Right ventricle myocardium inferior (tissue), 1 donor: ENCODE measurements around the gene PUS7L. TPM values are rescaled to one million over a fixed set of nuclear protein-coding genes. Genes with fewer than 3 reads are reported as not detected.
A peak's percentile ranks its signal among the peaks of the same experiment; 100 is the strongest.
"Not testable (repeated sequence)": the region's sequence is repeated elsewhere in the genome, so short reads cannot be mapped to it uniquely, and the experiment has no call there.

Experiments used
- ATAC-seq: fragments of 200-7000 bp; cut with Tn5 transposase; one replicate; pipeline ENCODE4 v1.9.1; 2020; ENCODE audit warnings: mild to moderate bottlenecking, moderate library complexity
- DNase-seq: peaks from one replicate; pipeline ENCODE4 v3.0.0; 2021; ENCODE audit errors: missing footprints
- intact Hi-C: fragments of 100-400 bp; cut with DNase I; formaldehyde crosslinking; loops from one replicate; pipeline ENCODE4 v1.11.0; 2022
- total RNA-seq: library from RNA; stranded (reverse); fragmentation: NEBNext Ultra II Directional; extraction: Animal tissue kit (Norgen Biotek cat#: 25700); gene quantifications from one replicate; pipeline ENCODE4 v1.2.1, GENCODE V29; 2021
- donor health status: DM: no; HTN: yes; CAD: no; lungs with severe emphysema.

PUS7L gene
- total RNA-seq, 1 donor from 2014 or later, result 3.5 TPM

DNA sequence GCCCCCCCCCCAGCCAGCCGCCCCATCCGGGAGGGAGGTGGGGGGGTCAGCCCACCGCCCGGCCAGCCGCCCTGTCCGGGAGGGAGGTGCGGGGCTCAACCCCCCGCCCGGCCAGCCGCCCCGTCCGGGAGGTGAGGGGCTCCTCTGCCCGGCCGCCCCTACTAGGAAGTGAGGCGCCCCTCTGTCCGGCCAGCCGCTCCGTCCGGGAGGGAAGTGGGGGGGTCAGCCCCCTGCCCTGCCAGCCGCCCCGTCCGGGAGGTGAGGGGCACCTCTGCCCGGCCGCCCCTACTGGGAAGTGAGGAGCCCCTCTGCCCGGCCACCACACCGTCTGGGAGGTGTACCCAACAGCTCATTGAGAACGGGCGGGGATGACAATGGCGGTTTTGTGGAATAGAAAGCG, 73.1 kb downstream of the PUS7L start:
- ATAC-seq, intact Hi-C loops: not testable (repeated sequence)
- DNase-seq, result peak; percentile 7

DNA sequence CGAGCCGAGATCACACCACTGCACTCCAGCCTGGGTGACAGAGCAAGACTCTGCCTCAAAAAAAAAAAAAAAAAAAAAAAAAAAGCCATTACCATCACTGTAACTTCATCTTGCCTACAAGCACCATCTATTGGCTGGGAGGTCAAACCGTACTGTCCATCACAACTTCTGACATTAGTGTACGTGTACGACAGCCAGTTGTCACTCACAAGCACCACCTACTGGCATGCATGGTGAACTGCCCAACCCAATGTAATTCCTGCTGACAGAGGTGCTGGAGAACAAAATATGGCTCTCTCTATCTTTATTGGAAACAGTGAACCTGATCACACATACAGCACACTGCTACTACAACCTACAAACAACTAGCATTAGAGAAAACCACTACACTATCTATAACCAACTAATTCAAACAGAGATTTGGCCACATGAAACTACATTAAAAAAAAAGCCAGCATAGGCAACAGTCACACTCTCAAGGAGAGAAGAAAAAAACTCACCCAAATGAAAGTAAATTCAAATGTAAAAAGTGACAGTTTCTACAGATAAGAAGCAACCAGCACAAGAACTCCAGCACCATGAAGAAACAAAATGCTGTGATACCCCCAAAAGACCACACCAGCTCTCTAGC, 82.3 kb downstream of the PUS7L start:
- intact Hi-C loops, result no loop called here
- ATAC-seq (no peak), DNase-seq (no peak)

DNA sequence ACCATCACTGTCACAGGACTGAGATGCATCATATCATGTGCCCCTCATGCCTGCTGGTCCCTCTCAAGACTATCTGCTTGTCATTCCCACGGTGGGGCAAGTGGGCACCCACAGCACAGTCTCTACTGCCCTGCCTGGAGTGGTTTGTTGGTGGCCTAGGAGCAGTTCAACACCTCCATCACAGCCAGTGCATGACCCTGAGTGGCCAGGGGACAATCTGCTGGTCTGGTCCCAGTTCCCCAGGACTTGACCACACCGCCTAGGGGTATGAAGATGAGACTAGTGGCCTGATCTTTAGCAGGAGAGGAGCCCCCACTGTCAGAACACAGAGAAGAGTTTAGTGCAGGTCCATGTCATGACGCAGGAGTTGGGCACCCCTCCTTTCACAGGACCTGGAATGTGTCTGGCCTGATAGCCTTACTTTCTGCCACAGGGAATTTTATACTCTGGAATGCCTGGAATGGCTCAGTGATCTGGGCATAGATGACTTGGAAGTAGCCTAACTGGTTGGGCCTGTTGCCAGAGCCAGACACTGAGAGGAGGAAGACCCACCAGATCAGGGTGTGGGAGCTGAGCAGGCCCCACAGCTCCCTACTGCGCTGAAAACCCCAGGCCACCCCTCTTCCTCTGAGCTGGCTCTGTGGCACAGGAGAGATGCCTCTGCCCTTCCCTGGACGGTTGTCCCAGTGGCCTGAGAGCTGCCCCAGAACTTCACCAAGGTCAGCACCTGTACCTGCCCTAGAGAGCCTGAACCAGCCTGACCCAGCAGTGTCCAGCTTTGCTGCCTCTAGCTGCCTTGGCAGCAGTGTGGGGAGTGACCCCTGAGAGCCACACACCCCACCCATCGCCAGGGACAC, 83.3 kb downstream of the PUS7L start:
- peak; percentile 31 for DNase-seq
- ATAC-seq, result no peak
- intact Hi-C loops, result no loop called here

DNA sequence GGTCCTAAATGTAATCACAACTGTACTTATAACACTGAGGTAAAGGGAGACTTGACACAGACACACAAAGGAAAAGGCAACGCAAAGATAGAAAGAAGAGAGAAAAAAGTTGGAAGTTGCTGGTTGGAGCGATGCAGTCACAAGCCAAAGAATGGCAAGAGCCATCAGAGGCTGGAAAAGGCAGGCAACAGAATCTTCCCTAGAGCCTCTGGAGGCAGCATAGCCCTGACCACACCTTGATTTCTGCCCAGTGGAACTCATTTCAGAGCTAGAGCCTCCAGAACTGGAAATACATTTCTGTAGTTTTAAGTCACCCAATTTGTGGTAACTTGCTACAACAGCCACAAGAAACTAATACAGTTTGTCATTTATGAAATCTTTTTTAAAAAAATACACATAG, 89.2 kb downstream of the PUS7L start:
- intact Hi-C loops, result no loop called here
- DNase-seq (no peak), ATAC-seq (no peak)

Other genes starting within 250 kb of the PUS7L start
- not detected for gene ADAMTS20, start 206.6 kb downstream of the PUS7L start, total RNA-seq
- 6.2 TPM for gene IRAK4, start 161 bp upstream of the PUS7L start, total RNA-seq
- 14.0 TPM for gene TWF1, start 47.5 kb upstream of the PUS7L start, total RNA-seq
- 7.1 TPM for gene TMEM117, start 77.3 kb upstream of the PUS7L start, total RNA-seq